ENCODE data around the gene KCNAB2.

KCNAB2 gene

DNA sequence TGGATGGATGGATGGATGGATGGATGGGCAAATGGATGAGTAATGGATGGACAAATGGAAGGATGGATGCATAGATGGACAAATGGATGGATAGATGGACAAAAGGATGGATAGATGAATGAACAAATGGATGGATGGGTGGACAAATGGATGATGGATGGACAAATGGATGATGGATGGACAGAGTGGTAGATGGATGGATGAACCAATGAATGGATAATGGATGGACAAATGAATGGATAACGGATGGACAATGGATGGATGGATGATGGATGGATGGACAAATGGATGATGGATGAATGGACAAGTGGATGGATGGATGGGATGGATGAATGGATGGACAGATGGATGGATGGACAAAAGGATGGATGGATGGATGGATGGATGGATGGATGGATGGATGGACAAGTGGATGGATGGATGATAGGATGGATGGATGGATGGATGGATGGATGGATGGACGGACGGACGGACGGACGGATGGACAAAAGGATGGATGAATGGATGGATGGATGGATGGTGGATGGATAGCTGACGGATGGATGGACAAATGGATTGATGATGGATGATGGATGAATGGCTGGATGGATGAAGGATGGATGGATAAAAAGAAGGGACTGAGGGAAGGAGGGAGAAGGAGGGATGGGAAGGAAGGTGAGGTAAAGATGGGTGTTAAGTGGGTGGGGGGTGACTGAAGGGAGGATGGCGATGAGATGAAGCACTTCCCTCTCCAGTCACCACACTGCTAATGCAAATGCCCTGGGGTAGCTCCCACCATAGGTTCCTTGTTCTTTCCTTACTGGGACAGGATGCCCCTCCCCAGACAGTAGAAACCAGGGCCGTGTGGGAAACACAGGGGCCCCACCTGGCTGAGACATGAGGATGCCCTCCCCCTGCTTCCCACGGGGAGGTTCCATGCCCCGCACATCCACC lies 104.6 kb downstream of the KCNAB2 start:
- no peak for ATAC-seq
- DNase-seq: no peak

Measured in stimulated activated naive CD8-positive, alpha-beta T cell treated with anti-CD3 and anti-CD28 coated beads, Interleukin-15, Interleukin-2, amounts not matched to agents 100 U/mL and 50 U/mL, for 24 hours (primary cell).